ENCODE measurements around the gene UNC45A.

GRCh38 chr15:90909976-90910375 is 25.1 kb upstream of the UNC45A start:
- no peak for TF ChIP-seq CTCF (IDR thresholded peaks at IDR 0.05)
- no peak for TF ChIP-seq POLR2A (IDR thresholded peaks at IDR 0.05)
